Activated naive CD4-positive, alpha-beta T cell treated with anti-CD3 and anti-CD28 coated beads, Interleukin-2, amount 50 U/mL, for 16 hours (primary cell): ENCODE results near the gene ZNF837.
"Not testable (repeated sequence)": the region's sequence is repeated elsewhere in the genome, so short reads cannot be mapped to it uniquely, and the experiment has no call there.

Source experiments
- DNase-seq: peaks from one replicate; pipeline ENCODE4 v3.0.0-alpha.2; 2020

The ZNF837 gene

DNA sequence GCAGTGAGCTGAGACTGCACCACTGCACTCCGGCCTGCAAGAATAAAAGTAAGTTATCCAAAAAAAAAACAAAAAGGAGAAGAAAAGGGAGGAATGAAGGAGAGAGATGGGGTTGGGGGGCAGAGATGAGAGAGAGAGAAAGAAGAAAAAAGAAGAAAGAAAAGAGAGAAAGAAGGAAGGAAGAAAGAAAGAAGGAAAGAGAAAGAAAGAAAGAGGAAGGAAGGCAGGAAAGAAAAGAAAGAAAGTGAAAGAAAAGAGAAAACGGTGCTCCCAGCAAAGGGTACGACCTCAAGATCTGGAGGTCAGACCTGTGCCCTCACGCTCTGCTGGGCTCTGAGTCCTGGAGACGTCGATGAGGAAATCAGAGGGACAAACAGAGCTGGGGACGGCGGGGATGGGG lies 31.2 kb downstream of the ZNF837 start:
- no peak for DNase-seq

DNA sequence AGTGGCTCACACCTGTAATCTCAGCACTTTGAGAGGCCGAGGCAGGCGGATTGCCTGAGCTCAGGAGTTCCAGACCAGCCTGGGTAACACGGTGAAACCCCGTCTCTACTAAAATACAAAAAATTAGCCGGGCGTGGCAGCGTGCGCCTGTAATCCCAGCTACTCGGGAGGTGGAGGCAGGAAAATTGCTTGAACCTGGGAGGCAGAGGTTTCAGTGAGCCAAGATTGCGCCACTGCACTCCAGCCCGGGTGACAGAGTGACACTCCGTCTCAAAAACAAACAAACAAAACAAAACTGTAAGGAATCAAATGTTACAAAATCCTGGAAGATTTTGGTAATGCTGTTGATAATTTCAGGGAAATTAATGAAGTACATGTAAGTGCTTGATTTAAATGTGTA lies 32.8 kb downstream of the ZNF837 start:
- not testable (repeated sequence) for DNase-seq

DNA sequence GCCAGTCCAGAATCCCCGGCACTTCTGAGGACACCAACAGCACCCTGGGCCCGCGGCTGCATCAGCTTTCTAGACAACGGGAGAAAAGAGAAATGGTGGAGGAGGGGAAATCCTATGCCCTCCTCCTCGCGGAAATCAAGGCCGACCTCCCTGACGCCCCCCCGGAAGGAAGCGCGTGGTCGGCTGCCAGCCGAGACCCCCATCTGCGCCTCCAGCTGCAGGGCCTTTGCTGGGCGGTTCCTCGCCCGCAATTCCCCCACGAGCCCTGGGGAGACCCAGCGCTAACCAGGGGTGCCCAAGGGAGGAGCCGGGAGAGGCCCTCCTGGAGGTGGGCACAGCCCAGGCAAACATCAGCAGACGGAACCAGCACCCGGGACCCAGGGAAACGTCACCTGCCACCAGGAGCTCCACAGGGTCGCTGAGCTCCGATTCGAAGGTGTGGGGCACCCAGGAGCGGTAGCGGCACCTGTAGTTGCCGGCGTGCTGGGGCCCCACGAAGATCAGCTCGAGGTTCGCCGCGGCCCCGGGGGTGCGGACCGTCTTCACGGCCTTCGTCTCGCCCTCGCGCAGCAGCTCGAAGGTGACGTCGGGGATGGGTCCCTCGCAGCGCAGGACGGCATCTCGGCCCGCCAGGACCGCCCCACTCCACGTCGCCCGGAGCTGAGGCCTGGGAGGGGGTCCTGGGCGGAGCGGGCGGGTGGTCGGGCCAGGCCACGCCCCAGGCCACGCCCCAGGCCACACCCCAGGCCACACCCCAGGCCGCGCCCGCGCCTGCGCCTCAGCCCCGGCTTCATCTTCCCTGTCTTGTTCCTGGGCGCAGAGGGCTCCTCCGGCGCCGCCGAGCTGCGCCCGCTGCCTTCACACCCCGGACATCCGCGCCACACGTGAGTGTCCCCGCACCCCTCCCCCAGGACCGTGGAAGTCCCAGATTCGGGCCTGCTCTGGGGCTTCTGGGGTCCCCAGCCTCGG lies 33.6 kb downstream of the ZNF837 start:
- peak; percentile 53 for DNase-seq

DNA sequence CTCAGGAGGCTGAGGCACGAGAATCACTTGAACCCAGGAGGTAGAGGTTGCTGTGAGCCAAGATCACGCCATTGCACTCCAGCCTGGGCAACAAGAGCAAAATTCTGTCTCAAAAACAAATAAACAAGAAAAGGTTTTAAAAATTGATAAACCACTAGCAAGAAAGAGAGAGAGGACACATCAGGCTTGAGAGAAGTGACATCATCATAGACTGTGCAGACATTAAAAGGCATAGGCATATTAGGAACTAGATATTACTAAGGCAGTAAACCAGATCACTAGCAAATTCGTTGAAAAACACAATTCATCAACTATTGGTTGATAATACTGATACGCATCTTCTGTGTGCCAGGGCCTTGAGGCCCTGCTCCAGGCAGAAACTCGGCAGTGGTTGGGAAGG lies 35.3 kb downstream of the ZNF837 start:
- DNase-seq: no peak

DNA sequence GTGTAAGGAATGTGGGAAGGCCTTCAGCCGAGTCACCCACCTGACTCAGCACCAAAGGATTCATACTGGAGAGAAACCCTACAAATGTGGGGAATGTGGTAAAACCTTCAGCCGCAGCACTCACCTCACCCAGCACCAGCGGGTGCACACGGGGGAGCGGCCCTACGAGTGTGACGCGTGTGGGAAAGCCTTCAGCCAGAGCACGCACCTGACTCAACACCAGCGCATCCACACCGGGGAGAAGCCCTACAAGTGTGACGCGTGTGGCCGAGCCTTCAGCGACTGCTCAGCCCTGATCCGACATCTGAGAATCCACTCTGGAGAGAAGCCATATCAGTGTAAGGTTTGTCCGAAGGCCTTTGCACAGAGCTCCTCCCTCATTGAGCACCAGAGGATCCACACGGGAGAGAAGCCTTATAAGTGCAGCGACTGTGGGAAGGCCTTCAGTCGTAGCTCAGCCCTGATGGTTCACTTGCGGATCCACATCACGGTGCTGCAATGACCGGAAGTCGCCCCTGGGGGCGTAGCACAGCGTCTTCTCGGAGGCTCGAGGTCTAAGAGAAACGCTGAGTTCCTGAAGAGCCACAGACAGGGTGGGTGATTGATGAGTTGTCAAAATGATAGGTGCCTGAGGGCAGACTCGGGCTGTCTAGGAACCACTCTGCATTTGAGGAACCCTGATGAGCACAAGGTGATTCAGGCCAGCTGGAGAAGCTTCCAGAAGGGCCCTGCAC lies 41.8 kb downstream of the ZNF837 start:
- DNase-seq: no peak

DNA sequence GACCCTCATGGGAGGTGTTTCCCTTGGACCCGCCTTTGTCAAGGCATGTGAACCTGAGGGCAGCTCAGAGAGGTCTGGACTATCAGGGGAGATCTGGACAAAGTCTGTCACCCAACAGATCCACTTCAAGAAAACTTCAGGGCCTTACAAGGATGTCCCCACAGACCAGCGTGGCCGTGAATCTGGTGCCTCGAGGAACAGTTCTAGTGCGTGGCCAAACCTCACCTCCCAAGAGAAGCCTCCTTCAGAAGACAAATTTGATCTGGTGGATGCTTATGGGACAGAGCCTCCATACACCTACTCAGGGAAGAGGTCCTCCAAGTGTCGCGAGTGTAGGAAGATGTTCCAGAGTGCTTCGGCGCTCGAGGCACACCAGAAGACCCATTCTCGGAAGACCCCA lies 42.5 kb downstream of the ZNF837 start:
- DNase-seq: no peak

DNA sequence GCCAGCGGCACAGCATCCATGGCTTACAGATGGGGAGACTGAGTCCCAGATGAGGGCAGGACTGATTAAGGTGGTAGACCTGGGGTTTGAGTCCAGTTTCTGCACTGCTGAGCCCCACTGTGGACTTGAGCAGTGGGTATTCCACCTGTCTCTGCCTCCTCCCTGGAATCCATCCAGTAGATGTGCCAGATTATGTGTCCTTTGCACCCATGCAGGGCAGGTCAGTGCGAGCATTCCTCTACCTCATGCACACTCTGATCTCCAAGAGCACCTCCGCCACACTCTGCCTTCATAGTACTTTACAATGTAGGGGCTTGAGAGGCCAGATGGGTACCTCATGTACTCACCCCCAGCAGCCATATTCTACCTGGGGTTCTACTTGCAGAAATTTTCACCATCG lies 44.0 kb downstream of the ZNF837 start:
- DNase-seq: no peak

DNA sequence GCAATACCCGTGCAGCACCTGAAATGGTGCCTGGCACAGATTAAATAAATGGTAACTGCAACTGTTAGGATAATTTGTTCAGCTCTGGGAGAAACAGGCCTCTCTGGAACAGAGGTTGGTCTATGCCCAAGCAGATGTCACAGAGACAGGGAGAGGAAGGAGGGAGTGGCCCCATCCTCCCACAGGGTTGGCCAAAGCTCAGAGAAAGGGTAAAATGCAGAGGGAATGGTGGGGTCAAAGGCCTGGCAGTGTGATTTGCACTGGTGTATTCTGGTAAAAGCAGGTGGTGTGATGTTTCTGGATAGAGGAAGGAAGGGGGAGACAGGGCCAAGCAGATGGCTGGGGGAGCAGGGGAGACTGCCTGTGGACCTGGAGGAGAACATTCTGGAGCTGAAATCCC lies 44.6 kb downstream of the ZNF837 start:
- DNase-seq: no peak

DNA sequence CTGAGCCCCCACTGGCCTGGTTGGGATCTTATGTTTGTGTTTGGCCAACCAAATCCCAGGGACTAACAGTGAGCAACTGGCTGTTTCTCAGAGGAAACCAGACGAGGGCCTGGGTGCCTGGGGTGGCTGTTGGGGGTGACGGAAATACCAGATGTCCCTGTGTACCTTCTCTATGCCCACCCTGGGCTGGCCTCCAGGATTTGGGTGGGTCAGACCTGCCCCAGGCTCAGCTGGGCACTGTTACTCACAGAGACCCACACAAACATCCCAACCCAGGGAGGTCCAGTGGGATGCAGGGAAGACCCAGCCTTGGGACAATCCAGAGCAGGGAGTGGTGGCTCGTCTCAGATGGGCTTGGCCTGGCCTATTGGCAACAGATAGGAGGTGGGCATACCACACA lies 45.2 kb downstream of the ZNF837 start:
- no peak for DNase-seq

DNA sequence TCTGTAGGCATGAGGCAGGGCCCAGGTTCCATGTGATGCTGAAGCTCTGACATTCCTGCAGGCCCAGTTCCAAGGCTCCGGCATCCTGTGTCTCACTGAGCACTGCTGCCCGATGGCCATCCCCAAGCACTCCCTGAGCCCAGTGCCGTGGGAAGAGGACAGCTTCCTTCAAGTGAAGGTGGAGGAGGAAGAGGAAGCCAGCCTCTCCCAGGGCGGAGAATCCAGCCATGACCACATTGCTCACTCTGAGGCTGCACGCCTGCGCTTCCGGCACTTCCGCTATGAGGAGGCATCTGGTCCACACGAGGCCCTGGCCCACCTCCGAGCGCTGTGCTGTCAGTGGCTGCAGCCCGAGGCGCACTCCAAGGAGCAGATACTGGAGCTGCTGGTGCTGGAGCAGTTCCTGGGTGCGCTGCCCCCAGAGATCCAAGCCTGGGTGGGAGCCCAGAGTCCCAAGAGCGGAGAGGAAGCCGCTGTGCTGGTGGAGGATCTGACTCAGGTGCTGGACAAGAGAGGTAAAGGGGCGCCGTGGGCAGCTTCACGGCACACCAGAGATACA lies 46.1 kb downstream of the ZNF837 start:
- no peak for DNase-seq

DNA sequence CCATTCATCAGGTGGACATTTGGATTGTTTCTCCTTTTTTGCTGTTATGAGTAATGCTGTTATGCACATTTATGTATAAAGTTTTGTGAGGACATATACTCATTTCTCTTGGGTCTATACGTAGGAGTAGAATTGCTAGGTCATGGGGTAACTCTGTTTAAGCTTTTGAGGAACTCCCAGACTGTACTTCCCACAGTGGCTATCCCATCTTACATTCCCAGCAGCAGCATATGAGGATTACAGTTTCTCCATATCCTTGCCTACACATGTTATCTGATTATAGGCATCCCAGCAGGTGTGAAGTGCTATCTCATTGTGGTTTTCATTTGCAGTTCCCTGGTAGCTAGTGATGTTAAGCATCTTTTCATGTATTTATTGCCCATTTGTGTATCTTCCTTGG lies 48.1 kb downstream of the ZNF837 start:
- no peak for DNase-seq

DNA sequence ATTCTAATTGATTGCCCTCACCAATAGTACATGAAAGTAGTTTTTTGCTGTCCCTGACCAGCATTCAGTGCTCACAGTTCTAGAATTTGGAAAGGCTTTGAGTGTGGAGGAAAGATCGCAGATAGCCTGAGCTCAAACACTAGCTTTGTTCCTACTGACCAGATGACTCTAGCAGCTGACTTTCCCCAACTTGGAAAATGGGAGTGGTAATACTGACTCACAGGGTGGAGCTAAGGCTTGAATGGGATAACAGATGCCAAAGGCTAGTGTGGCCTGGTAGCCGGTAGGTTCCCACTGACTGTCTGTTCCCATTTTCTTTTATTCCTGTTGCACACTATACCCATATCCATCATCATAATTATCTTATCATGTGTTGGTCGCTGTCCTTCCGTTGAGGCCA lies 50.4 kb downstream of the ZNF837 start:
- DNase-seq: no peak

DNA sequence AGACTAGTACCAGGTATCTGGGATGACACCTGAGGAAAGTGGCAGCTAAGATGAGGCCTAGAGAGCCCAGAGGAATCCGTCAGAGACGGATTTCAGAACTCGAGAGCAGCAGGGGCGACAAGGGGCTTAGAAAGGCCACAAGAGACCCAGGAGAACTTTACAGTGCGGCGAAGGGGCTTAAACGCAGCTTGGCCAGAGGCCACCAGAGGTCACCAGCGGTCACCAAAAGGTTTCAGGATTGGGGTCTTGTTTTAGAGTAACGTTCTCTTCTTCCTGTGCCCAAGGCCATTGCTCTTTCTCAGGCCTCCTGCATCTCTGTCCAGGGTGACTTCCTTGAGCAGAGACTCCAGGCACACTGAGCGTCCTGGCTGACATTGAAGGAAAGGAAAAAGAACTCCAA lies 51.8 kb downstream of the ZNF837 start:
- DNase-seq: no peak

DNA sequence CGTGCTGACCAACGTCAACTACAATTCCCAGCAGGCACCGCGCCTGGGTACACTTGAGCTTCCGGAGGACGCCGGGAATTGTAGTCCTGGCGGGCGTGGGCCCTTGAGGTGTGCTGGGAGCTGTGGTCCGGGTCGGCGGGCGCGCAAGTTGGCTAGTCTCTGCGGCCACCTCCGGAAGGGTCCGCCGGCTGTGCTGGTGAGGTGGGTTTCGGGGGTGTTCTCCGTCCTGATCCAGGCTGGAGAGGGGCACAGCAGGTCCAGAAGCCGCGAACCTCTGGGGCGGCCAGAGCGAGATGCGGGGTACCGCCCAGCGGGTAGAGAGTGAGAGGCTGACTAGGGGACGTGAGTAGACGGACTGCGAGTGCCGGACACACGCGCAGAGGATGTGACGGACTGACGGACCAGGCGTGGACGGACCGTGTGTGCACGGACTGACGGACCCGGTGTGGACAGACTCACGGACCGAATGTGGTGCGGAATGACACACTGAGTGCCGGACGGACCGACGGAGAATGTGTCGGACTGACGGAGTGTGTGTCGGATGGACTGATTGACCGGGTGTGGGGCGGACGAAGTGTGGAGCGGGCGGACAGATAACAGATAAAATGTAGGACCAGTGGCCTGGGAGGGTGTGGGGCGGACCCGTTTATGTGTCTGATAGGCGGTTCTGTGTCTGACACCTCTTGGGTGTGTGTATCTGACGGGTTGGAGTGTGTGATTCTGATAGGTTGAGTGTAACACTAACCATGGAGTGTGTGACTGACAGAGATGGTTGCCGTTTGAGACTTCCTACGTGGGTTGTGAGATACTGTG lies 53.7 kb downstream of the ZNF837 start, which contains the start of gene ZSCAN22:
Gene ZSCAN22, plus strand, starts transcription at position 81 of the 813 bp plus-strand sequence. CDS start 7,809 bp downstream, outside the sequence.
- peak; percentile 89 for DNase-seq

DNA sequence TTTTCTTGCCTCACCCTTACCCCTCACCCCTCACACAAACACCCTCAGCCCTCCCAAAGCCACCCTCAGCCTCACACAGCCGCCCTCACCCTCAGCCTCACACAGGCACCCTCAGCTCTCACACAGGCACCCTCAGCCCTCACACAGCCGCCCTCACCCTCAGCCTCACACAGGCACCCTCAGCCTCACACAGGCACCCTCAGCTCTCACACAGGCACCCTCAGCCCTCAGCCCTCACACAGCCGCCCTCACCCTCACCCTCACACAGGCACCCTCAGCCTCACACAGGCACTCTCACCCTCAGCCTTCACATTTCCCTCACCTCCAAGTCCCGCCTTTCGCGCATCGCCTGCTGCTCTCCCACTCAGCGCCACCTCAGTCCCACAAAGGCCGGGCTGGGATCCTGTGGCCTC lies 54.3 kb downstream of the ZNF837 start:
- DNase-seq: no peak

DNA sequence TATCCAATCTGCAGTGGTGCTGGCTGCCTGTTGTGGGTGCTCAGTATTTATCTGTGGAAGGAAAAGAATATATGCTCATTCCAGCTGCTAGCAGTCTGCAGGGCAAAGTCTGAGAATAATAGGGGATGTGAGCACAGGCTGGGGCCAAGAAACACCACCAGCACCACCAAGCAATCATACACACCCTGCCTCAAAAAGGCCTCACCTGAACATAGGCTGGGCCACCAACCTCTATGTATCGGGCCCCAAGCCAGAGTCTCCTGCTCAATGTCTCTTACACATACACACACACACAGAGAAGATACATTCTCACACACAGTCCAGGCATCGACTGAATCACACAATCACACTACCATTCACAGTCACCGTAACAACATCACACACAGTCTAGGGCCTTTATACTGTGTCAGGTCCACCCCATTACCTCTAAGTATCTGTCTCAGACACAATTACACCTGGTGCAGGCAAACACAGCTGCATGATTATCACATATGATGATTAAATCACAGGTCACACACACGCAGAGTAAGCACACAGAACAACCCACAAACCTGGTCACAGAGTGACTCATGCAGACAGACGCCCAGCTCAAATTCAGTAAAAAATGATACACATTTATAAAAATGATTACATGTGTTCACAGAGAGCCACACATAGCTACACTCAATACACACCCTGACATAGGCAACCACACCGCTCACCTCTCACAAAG lies 55.4 kb downstream of the ZNF837 start:
- no peak for DNase-seq

DNA sequence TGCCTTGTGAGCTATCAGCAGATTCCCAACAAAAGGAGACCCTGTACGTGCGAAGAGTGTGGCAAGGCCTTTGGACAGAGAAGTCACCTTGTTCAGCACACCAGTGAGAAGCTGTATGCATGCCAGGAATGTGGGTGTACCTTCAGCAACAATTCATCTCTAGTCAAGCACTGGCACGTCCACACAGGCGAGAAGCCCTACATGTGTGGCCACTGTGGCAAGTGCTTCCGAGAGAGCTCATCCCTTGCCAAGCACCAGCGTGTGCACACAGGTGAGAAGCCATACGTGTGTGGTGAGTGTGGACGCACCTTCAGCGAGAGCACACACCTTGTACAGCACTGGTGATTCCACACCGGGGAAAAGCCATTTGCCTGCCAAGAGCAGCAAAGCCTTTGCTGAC lies 61.6 kb downstream of the ZNF837 start:
- DNase-seq: no peak

DNA sequence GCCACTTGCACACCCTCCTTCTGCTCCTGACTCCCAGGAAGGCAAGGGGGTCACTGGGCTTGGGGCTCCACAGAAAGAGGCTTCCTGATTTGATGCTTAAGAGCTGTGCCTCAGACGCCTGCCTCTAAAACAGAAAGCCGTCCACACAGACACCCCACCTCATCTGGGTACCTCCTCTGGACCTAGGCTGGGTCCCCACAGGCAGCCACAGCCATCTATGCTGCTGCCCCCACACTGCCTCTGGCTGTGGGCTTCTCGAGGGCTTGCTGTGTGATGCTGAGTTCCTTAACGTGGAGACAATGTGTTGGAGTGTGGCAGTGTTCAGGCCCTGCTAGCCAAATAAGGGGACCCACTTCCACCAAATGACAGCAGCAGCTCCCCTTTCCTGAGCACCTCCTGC lies 62.5 kb downstream of the ZNF837 start:
- no peak for DNase-seq
